Stimulated activated CD4-positive, alpha-beta T cell treated with anti-CD3 and anti-CD28 coated beads, Interleukin-12 subunit alpha, Interleukin-12 subunit beta, amount 100 ng/mL, for 24 hours (primary cell): ENCODE measurements around the gene PLEKHO1.
A peak's percentile ranks its signal among the peaks of the same experiment; 100 is the strongest.
"Not testable (repeated sequence)": the region's sequence is repeated elsewhere in the genome, so short reads cannot be mapped to it uniquely, and the experiment has no call there.

Experiments
- DNase-seq, 2 experiments: peaks; one replicate each; pipeline ENCODE4 v3.0.0-alpha.2; 2020; ENCODE audit warnings: low read depth in 2 of 2

Gene PLEKHO1, protein sequence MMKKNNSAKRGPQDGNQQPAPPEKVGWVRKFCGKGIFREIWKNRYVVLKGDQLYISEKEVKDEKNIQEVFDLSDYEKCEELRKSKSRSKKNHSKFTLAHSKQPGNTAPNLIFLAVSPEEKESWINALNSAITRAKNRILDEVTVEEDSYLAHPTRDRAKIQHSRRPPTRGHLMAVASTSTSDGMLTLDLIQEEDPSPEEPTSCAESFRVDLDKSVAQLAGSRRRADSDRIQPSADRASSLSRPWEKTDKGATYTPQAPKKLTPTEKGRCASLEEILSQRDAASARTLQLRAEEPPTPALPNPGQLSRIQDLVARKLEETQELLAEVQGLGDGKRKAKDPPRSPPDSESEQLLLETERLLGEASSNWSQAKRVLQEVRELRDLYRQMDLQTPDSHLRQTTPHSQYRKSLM

DNA sequence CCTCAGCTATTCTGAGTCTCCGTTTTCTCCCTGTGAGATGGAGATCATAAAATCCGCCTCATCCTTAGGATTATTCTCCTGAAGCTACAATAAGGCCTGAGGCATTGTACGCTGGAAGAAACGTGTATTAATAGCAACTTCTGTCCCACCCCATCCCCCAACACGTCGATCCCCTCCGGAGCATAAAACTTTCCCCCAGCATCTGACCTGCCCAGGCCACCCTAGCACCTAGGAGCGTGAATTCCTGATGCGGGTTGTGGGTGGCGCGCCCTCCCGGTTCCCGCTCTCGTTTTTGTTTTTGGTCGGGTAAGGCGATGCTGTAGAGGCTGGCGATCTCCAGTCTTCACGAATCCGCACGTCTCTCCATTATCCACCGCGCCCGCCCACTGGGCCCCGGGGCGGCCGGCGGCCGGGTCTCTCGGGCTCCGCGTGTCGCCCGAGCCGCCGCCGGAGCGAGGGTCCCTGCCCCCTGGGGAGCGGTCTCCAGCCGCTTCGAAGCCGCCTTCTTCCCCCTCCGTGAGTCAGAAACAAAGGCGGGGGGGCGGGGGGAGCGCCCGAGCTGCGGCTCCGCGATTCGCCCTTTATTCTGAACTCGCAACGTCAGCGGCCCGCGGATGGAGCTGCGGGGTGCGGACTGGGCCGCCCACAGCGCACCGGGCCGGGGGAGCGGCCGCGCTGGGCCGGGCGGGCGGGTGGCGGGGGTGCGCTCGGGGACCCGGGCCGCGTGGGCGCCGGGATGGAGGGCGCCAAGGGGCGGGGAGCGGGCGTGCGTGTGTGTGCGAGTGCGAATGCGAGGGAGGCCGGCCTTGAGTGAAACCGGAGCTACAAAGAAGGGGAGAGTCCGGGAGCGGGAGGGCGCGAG lies at the start of gene PLEKHO1:
Gene PLEKHO1, plus strand, starts transcription at position 646 of the 862 bp plus-strand sequence. CDS start 342 bp downstream, outside the sequence.
- peak; percentile 57 to 71 for DNase-seq

DNA sequence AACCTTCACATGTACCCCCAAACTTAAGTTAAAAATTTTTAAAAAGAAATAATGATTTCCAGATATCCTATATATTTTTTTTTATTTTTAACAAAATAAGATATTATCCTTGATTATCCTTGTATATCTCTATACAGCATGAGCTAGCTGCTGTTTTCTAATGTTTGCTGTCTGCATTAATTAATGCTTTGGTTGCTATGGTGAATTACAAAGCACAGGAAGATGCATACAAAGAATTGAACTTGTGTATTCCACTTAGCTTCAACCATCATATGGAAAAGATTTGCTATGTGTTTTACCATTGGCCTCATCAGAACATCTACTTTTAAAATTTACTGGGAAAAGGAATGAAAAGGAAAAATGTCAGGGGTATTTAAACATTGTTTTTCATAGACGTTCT lies 46.7 kb upstream of the PLEKHO1 start:
- no peak for DNase-seq

DNA sequence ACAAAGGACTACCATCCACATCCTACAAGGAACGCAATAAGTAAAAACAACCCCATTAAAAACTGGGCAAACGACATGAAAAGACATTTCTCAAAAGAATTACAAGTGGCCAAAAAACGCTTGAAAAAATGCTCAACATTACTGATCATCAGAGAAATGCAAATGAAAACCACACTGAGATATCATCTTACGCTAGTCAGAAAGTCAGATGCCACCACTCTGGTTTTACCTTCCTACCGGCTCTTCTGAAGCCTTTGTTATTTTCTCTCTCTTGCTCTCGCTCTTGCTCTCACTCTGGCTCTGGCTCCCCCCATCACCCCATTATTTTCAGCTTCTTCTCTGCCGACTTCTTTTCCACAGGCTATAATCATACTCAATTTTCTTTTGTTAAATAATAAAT lies 43.4 kb upstream of the PLEKHO1 start:
- DNase-seq = no peak

DNA sequence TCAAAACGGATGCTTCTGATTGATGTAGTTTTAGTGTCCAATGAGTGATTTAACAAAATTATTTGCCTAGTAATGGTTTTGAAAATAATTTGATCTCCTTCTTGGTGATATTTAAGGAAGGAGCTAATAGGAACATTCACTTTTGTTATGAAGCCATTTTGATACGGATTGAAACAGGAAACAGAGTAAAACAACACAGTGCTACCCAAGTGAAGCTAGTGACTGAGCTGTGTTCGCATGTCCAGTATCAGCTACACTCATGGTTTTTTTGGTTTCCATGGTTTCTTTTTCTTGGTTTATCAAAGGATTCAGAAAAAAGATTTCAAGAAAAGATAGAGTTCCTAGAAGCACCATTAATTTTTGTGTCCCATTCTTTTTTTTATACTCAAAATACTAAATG lies 40.1 kb upstream of the PLEKHO1 start:
- no peak for DNase-seq

DNA sequence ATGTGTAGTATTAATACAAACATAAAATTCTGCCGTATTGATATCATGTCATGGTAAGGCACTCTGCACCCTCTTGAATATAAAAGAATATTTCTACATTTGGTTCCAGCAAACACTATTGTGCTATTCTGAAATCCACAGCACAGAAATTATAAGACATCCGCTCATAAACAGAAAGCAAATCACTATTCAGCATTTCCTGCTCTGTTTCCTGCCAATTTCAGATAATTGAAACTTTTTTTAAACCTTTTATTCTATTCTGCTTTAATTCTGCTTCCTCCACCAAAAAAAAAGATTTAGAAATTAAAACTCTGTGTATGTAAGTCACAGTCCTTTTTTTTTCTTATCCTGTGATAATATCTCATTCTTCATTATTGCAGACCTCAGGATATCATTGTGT lies 39.6 kb upstream of the PLEKHO1 start:
- no peak for DNase-seq

DNA sequence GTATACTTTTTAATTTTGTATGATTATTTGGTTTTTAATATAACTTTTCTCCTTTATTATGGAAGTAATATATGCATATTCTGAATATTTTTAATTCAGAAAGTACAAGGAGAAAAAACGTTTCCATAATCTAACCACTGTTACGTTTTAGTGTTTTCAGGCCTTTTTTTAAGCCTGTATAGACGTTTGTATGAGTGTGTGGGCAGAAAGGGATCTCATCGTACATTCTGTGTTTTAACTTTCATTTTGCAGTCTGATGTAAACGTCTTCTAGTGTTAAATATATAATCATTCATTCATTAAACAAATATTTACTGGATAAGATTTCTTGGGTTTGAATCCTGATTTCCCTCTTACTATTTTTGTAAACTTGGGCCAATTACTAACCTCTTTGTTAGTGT lies 38.0 kb upstream of the PLEKHO1 start:
- DNase-seq = no peak

DNA sequence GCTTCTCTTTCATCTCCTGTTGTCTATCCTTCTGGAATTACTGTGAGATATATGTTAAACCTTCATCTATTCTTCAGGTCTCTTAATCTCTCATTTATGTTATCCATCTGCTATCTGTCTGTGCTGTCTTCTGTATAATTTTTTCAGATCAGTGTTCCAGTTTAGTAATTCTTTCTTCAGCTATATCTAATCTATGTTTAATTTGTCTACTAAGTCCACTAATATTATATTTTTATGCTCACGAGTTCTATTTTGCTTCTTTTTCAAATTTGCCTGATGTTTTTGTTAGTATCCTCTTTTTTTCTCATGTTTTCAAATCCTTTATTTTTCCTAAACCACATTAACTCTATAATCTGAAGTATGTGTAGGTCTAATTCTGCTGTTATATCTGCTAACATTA lies 34.6 kb upstream of the PLEKHO1 start:
- DNase-seq = no peak

DNA sequence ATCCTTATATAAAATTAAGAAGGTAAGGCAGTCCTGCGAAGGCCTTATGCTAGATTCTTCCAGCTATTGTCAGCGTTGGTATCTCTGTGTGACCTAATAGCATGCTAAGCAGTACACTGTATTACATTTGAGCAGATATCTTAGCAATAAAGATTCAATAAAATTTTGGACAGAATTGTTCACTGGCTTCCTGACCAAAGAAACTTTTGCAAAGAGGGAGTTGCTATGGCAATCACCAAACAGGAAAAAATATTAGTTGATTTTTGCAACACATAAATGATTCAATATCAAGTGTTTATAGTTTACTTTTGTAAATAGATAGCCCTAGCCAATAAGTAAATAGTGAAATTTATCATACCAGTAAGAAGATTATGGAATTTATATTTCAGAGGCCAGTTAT lies 31.0 kb upstream of the PLEKHO1 start:
- DNase-seq = no peak

DNA sequence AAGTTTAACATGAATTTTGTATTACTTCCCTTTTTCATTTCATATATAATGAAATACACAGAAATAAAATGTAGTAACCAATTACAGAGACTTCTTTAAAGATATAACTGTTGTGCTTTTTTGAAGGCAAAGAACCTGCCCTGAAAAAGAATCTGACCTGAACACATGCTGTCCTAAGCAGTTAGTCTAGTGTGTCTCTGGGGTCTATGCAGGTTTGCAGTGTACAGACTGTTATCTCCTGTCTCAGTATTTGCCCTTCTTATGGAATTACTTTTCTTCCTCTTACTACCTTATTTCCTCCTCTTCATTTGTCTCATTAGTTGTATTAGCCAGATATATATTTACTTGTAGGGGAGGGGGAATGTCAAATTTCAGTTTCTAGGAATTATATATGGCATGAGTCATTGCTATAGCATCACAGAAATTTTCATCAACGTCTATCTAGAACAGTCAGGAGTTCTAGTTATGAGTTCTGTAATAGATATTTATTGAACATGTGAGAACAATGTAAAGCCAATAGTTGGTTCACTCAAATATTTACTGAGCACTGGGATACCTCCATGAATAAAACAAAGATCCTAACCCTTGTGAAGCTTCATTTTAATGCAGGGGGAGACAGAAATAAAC lies 28.4 kb upstream of the PLEKHO1 start:
- no peak for DNase-seq

DNA sequence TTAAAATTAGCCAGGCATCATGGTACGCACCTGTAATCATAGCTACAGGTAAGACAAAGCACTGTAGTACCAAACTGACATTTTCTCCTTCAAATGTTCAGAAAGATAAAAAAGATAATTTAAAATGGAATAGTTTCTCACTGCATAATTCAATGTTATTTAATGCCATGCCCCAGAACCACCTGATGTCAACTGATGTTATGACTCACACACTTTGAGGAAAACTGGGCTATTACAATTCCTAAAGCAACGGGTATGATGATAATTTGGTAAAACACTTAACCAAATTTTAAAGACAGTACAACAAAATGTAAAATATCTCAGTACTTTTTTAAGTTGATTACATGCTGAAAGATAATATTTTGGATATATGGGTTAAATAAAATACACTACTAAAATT lies 22.9 kb upstream of the PLEKHO1 start:
- DNase-seq = no peak

DNA sequence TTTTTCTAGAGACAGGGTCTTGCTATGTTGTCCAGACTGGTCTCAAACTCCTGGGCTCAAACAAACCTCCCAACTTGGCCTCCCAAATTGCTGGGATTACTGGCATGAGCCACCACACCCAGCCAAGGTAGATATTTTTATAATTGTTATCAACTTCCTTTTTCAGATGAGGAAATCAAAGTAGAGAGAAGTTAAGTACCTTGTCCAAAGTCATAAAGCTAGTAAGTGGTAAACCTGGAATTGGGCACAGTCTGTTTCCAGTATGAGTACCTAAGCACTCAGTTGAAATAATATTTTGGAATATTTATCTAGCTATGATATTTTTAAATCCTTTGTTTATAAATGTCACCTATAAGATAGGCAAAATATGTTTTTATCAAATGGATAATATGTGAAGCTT lies 22.3 kb upstream of the PLEKHO1 start:
- no peak for DNase-seq

DNA sequence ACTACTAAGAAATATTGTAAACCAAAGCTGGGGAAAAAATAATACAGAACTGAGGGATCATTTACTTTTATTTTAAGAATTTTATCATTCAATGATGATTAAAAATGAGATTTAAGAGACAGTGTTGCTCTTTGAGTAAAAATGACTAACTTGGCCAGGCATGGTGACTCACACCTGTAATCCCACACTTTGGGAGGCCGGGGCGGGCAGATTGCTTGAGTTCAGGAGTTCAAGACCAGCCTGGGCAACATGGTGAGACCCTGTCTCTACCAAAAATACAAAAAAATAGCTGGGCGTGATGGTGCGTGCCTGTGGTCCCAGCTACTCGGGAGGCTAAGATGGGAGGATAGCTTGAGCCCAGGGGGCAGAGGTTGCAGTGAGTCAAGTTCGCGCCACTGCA lies 21.8 kb upstream of the PLEKHO1 start:
- DNase-seq = peak in 1 of 2 experiments; percentile 20

DNA sequence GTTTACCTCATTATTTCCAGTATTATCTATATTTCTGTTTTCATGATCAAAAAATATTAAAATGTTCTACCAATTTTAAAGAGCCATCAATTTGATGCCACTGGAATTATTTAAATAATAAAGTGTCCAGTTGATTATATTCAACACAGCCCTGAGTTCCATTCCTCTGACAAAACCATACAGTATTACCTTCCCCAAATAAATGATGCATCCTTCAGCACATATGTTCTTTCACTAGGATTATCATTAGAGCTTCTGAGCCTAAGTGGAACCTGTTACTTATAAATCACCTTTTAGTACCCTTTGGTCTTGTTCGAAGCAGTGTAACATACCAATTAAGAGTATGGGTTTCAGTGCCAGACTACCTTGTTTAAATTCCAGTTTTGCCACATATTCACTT lies 17.3 kb upstream of the PLEKHO1 start:
- no peak for DNase-seq

DNA sequence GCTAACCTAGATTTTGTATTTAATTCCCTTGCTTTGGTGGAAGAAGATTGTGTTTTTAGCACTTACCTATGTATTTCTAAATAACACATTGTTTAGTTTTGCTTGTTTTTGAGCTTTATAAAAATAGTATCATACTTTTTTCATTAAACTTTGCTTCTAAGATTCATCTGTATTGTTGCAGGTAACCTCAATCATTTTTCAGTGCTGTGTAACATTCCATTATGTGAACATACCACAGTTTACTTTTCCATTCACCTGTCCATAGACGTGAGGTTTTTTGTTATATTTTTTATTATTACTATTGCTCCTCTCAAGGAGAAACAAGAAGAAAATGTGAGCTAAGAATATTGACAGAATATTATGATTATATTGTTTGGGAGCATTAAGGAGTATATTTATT lies 15.2 kb upstream of the PLEKHO1 start:
- DNase-seq = no peak

DNA sequence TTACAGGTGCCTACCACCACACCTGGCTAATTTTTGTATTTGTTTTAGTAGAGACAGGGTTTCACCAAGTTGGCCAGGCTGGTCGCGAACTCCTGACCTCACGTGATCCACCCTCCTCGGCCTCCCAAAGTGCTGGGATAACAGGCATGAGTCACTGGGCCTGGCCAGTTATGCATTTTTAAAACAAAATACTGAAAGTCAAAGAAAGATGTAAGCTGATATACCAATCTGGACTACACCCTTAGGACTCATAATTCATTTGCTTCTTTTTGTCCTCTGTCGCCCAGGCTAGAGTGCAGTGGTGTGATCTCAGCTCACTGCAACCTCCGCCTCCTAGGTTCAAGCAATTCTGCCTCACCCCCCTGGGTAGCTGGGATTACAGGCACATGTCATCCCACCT lies 14.3 kb upstream of the PLEKHO1 start:
- not testable (repeated sequence) for DNase-seq

DNA sequence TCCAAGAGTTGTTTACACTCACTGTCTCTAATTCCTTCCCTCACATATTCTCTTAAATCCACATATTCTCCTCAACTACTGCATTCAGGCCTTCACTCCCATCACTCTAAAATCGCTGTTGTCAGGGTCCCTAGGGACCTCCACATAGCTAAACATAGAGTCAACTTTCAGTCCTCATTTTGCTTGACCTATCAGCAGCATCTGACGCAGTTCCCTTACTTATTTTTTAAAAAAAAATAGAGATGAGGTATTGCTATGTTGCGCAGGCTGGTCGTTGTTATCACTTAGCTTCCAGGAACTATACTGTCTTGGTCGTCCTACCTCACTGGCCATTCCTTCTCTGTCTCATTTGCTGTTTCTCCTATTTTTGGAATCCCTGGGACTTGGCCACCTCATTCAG lies 11.7 kb upstream of the PLEKHO1 start:
- DNase-seq = no peak

DNA sequence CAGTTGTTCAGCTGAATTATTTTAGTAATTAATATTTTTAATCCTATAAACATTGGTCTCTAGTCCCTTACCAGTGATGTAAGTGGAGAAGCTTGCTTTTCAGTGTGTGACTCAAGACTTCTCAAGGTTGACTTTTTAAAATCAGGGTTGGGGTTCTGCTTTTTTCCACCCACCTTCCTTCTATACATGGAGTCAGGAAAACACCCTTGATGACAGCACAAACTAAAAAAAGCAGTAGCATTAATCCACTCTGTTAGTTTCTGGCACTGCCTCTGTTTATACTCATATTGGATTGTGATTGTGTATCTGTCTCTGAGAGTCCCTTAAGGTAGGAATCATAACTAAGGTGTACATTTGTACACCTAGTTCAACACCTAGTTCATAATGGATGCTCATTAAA lies 8.3 kb upstream of the PLEKHO1 start:
- no peak for DNase-seq

DNA sequence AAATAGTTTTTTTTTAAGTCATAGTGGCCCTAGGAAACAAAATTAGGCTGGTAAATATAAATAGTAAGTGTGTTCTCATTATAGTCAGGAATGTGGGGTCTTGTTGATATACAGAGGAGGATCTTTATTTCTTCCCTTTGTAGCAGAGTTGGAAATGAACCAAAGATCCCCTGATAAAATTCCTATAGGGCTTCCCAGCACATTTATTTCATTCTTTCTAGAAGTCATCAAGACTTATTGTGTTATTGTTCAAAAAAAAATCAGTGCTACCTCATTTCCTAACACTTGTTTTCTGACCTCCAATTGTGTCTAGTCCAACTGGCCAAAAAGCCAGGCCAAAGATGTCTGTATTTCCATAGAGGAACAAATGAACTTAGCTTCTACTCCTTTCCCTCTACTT lies 7.6 kb upstream of the PLEKHO1 start:
- no peak for DNase-seq

DNA sequence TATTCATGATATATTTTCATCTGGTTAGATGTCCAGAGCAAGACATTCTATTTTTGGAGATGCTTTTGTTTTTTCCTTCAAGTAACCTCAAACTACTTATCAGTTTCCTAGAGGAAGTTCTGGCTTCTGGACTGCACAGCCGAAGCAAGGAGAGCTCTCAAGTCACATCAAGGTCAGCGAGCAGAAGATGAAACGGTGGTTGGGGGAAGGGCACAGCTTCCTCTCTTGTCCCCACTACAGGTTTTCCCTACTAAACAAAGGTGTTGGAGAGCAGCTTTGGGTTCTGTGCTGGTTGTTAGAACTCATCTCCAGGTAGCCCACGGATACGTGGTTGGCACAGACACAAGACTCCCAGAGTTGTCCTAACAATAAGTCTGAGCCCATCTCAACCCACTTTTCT lies 5.1 kb upstream of the PLEKHO1 start:
- no peak for DNase-seq

DNA sequence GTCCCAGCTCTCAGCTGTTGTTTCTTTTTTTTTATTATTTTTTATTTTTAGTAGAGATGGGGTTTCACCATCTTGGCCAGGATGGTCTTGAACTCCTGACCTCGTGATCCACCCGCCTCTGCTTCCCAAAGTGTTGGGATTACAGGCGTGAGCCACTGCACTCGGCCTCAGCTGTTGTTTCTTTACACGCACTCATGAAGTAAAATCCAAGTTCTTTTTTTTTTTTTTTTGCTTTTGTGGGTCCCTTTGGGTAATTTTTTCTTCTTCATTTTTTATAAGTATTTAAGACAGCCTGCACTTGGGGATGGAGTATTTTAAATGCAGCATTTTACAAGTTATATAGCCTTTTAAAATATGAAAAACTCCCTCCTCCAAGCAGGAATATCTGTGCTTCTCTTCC lies 3.7 kb upstream of the PLEKHO1 start:
- not testable (repeated sequence) for DNase-seq

DNA sequence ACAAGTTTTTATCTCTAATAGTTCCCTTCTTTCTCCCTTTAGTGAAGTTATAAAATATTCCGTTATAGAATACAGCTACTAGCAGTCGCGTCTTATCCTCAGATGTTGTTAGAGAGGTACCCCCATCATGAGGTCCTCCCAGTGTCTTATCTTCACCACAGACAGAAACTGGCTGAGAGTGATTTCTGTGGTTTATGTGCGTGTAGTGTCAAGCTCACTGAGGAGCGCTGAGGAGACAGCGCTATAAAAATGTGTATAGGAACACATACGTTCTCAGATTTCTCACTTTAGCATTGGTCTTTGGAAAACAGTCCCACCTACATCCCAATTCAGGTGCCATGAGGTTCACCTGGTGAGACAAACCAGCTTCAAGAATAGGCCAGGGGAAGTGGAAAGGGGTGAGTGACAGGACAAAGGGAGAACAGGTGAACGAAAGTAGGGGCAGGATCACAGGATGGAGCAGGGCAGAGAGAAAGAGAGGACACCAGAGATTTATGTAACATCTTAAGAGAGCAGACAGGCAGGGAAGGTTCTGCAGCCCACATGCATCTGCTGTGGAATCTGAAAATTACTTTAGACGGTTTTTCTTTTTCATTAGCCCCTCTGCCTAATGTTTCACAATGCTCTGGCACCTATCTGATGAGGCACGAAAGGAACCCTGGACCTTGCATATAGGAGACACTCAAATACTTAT lies 2.7 kb upstream of the PLEKHO1 start:
- DNase-seq = no peak

DNA sequence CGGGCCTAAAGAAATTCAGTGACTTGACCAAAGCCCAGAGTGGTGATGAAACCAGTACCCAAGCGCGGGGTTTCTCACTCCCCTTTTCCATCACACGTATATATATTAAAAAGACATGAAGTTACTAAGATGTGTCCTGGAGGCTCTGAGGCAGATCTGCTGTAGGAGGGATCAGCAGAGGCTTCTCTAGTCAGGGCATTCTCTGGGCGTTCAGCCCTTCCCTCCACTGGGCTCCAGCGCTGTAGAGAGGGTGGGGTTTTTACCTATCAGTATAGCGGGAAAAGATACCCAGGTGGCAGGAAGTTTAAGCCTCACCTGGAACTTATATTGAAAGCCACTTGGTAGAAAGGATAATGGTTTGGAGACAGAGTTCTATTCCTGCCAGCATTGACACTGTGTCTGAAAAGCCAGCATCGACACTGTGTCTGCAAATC lies 862 bp upstream of the PLEKHO1 start:
- no peak for DNase-seq
